Globus pallidus (tissue), 1 donor: ENCODE measurements around the gene PCOLCE2.
"Not testable (repeated sequence)": the region's sequence is repeated elsewhere in the genome, so short reads cannot be mapped to it uniquely, and the experiment has no call there.

Experiments used
- DNase-seq: peaks from one replicate; pipeline ENCODE4 v3.0.0-alpha.2; 2015; ENCODE audit warnings: low spot score

The PCOLCE2 gene

DNA sequence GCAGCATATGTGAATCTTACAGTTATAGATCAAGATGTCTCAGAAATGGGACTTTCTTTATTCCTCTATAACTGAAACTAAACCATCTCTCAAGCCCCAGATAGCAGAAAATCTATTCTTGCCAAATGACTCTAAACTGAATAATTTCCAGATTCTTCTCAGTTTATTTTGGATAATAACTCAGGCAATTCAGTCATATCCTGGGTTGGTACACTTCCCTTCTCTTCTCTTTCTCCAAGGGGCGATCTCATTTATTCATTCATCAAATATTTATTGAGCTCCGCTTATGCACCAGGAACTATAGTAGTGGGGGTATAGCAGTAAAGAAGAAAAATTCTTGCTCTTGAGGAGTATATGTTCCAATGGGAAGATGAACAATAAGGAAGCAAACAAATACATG is 13.5 kb upstream of the PCOLCE2 start:
- DNase-seq = no peak

- DNase-seq = no peak
Observed at GRCh38 chr3:142898346-142899213, 9.7 kb upstream of the PCOLCE2 start.

DNA sequence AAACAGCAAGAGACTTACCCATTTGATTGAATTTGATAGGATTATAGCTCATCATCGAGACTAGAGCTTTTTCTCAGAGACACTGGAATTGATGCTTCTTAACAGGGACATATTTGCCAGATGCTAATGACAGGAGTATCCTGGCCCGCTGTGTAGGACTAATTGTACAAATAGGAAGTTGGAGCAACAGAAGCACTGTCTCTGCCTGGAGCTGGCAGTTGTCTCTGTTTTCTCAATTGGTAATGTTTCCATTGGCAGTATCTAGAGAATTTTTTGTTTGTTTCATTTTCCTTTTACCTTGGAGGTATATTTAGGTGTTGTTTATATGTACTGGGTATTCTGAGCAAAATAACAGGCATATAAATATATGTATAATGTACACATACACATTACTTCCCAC is 8.9 kb upstream of the PCOLCE2 start:
- no peak for DNase-seq

DNA sequence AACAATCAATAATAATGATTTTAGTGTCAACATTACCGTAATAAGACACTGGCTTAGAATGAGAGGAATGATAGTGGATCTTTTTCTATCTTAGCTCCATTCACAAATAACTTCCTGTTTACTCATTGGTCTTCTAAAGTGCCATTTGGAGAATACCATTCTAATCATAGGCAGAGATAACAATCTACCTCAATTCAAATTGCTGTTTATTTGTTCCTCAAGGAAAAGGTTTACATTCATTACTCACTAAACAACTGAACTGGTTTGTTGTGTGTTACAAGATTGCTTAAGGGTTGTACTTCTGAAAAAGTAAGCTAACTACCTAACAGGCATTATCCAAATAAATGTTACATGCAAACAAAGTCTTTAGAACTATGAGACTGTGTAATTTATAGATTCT is 8.1 kb upstream of the PCOLCE2 start:
- DNase-seq = no peak

GRCh38 chr3:142896201-142896755 is 7.4 kb upstream of the PCOLCE2 start:
- no peak for DNase-seq

- no peak for DNase-seq
Observed at GRCh38 chr3:142894493-142894892, 5.6 kb upstream of the PCOLCE2 start.

- DNase-seq = no peak
Observed at GRCh38 chr3:142892714-142893113, 3.8 kb upstream of the PCOLCE2 start.

- no peak for DNase-seq
Observed at GRCh38 chr3:142890592-142890991, 1.7 kb upstream of the PCOLCE2 start.

GRCh38 chr3:142889212-142890014 is 530 bp upstream of the PCOLCE2 start:
- no peak for DNase-seq

DNA sequence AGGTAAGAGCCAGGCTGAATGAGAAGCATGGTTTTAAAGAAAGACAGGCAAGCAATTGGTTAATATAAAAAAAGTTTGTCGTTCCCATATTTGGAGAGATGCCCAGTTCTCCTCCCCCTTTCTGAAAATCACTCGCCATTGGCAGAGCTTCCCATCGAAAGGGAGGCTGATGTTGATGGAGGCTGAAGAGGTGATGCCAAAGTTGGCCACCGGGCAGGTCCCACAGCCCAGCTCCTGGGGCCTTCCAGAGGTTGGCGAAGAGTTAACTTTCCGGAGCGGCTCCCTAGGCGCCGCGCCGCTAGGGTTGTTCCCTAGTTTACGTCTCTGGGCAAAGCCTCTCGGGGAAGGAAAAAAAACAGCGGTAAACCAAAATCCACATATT is 793 bp downstream of the PCOLCE2 start:
- DNase-seq = no peak

DNA sequence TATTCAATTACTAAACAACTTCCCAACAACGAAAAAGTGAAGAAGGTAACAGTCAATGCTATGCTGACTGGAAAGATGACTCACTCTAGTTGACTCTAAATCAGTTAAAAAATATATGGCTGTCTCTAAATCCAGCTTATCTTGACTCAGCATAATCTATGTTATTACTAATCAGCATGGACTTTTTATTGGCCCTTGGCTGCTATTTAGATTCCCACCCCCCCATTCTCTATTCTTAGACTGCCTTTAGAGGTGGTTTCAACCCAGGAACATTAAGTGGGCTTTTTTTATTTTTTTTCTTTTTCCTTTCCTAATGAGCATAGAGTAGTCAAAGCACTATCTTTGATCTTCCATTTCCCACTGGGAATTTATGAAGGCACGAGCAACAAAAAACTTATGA is 1.9 kb downstream of the PCOLCE2 start:
- DNase-seq = no peak

GRCh38 chr3:142886021-142886420 is 2.9 kb downstream of the PCOLCE2 start:
- no peak for DNase-seq

DNA sequence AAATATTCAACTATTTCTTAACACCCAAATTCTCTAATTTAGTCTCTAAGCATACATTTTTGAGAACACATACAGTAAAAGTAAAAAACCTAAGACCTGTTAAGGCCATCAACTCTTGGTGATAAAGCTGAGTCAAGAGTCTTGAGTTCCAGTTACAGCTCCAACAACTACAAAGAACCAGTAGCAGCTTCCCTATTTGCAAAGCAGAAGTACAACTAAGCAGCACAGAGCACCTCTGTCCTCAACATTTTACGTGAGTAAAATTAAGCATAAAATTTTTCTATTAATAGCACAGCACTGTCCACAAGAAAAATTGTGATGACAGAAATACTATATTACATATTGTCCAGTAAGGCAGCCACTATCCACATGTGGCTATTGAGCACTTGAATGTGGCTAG is 4.4 kb downstream of the PCOLCE2 start:
- no peak for DNase-seq

DNA sequence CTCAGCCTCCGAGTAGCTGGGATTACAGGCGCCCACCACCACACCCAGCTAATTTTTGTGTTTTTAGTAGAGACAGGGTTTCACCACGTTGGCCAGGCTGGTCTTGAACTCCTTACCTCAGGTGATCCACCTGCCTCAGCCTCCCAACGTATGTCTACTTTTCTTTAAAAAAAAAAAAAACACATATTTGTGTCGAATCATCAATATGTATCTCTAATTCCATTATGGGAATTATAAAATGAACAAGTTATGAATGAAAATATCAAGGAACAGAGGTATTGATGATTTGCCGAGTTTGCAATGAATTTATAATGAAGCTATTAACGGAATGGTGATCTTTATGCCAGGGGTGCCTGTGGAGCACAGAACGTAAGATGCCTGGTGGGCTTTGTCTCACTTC is 5.3 kb downstream of the PCOLCE2 start:
- not testable (repeated sequence) for DNase-seq

- no peak for DNase-seq
Observed at GRCh38 chr3:142881445-142882224, 7.2 kb downstream of the PCOLCE2 start.

GRCh38 chr3:142878649-142879300 is 10.1 kb downstream of the PCOLCE2 start:
- DNase-seq = no peak

DNA sequence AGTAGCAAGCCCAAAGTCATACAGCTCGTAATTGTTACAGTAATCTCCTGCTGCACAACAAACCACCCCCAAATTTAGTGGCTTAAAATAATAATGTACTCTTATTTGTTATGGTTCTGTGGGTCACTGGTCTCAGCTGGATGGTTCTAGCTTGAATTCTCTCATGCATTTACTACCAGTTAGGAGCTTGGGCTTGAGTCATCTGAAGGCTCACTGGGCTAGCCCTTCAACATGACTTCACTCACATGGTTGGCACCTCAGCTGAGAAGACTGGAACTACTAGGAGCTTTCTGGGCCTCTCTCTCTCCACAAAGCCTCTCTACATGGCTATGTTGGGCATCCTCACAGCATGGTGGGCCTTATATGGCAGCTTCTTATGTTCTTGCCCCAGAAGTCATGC is 12.5 kb downstream of the PCOLCE2 start:
- DNase-seq = no peak

- no peak for DNase-seq
Observed at GRCh38 chr3:142875583-142876207, 13.2 kb downstream of the PCOLCE2 start.

- DNase-seq = no peak
Observed at GRCh38 chr3:142875099-142875498, 13.8 kb downstream of the PCOLCE2 start.

GRCh38 chr3:142868382-142868781 is 20.5 kb downstream of the PCOLCE2 start:
- DNase-seq = not testable (repeated sequence)
